ENCODE data around the gene ATP2B2.

The ATP2B2 gene

GRCh38 chr3:10496121-10496863 is 9.1 kb downstream of the ATP2B2 start:
- TF ChIP-seq CTCF (IDR thresholded peaks at IDR 0.05): no peak
- no peak for DNase-seq (ENCODE audit: low spot score)
- H3K27ac ChIP-seq: no peak overlapping the region
- H3K4me3 ChIP-seq: no peak overlapping the region

DNA sequence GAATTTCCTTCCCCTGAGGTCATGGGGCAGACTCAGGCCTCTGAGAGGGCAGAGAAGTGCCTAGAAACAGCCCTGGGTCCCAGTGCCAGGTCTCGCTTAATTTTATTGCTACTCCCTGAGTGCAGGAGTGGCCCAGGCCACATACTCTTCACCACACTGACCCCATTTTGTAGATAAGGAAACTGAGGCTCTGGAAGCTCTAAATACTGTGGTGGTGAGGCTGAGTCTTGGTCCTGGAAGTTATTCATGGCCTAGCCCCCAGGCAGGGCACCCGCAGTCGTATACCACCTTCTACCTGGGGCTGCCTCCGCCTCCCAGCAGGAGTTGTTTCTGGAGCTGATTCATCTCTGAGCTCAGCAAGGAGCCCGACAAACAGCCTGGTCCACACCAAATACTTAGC is 9.8 kb downstream of the ATP2B2 start:
- TF ChIP-seq CTCF (IDR thresholded peaks at IDR 0.05): no peak
- Histone ChIP-seq H3K4me3 (no peak overlapping the region), H3K27ac (no peak overlapping the region)
- no peak for DNase-seq (ENCODE audit: low spot score)

DNA sequence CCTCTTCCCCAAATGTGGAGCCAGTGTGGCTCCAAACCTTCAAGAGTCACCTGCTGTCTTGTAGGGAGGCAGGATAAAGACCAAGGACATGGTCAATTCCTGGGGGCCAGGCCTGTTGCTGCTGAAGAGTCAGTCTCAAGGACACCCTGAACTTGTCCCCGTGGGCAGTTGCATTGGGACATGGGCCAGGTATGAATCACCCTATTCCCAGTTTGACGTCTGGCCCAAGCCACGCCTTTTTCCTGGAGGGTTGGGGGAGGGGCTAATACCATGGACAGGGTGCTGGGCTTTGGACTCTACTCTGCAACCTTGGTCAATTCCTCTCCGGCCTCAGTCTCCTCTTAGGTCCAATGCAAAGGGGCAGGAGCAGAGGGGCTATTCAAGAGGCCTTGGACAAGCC is 10.4 kb downstream of the ATP2B2 start:
- no peak for DNase-seq (ENCODE audit: low spot score)
- no peak overlapping the region for H3K4me3 ChIP-seq
- TF ChIP-seq CTCF (IDR thresholded peaks at IDR 0.05): no peak
- H3K27ac ChIP-seq: no peak overlapping the region

DNA sequence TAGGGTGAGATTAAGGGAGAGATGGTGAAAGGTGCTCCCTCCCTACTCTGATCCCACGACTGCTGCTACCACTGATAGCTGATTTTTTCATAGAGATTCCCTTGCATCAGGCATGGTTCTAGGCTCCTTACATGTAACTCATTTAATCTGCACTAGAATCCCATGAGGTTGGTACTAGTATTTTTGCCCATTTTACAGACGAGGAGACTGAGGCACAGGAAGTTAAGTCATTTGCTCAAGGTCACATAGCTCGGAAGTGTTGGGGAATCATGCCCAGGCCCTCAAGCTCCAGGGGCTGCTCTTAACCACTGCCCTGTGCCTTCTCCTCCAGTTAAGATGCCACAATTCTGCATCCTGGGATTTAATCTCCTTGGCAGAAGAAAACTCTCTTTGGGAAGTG is 11.2 kb downstream of the ATP2B2 start:
- no peak overlapping the region for H3K27ac ChIP-seq
- no peak overlapping the region for H3K4me3 ChIP-seq
- DNase-seq (ENCODE audit: low spot score): no peak
- no peak for TF ChIP-seq CTCF (IDR thresholded peaks at IDR 0.05)

- Histone ChIP-seq H3K27ac (no peak overlapping the region), H3K4me3 (no peak overlapping the region)
- no peak for TF ChIP-seq CTCF (IDR thresholded peaks at IDR 0.05)
- DNase-seq (ENCODE audit: low spot score): no peak
Observed at GRCh38 chr3:10493202-10493589, 12.2 kb downstream of the ATP2B2 start.

DNA sequence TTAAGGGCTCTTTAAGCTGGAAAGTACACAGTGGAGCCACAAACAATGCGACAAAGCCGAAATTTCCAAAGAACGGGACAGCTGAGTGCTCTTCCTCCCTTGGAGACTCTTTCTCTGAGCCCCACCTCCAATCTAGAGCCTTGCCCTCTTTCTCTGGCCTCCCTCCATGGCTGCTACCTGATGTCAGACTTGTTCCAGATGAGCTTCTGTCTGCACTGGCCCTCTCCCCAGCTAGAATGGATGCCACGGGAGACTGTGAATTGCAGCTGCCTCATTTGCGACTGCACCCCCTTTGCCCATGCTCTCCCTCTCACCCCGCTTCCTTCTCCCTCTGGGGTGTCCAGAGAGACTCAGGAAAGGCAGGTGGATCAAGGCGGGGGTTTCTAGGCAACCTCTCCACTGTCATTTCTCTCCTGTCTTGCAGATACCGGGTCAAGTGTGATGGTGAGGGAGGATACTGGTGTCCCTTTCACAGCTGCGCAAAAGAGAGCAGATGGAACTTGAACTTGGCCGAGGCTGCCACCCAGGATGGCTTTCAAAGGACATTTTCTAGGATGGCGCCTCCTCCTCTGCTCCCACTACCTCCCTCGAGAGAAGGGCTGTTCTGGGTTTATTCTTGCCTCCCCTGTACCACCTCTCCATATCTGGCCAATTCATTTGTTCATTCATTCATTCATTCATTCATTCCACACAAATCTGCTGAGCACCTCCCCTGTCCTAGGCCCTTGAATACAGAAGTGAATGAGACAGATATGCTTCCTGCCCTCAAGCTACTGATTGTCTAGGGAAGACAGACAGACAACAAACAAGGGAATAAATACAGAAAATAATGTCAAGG is 12.8 kb downstream of the ATP2B2 start:
- no peak for DNase-seq (ENCODE audit: low spot score)

More for the DNA sequence above, 12.8 kb downstream of the ATP2B2 start:
- TF ChIP-seq CTCF (IDR thresholded peaks at IDR 0.05): no peak
- no peak overlapping the region for H3K27ac ChIP-seq
- H3K4me3 ChIP-seq: no peak overlapping the region

Data from coronary artery (tissue), 2 donors.